ENCODE measurements around the gene SNX19.

The SNX19 gene

GRCh38 chr11:130852589-130852988, 63.7 kb downstream of the SNX19 start:
- Histone ChIP-seq H3K9me3 (ENCODE audit: insufficient read depth, low read length) (no peaks in the 10 kb centered on the region), H3K36me3 (replicated peaks; ENCODE audit: low read depth, low read length) (no peaks in the 10 kb centered on the region), H3K27ac (ENCODE audit: low read length) (0 out of 2 replicates have a peak overlapping the region, but pooled peaks have one; percentile 93), H3K27me3 (ENCODE audit: low read depth, low read length) (no peaks in the 10 kb centered on the region), H3K79me2 (ENCODE audit: low read length) (no peaks in the 10 kb centered on the region), H3K4me1 (ENCODE audit: low read length) (peaks cover 78% of the 10 kb centered on the region), H2AFZ (ENCODE audit: low read depth, low read length) (no peak overlapping the region), H4K20me1 (ENCODE audit: insufficient read depth, low read length) (no peaks in the 10 kb centered on the region), H3K9ac (ENCODE audit: low read length) (no peak overlapping the region), H3K4me3 (ENCODE audit: low read length) (no peak overlapping the region), H3K4me2 (ENCODE audit: low read length) (no peak overlapping the region)
- TF ChIP-seq EZH2phosphoT487 (IDR thresholded peaks at IDR 0.05; ENCODE audit: low read depth) (no peak), CTCF (IDR thresholded peaks at IDR 0.05; ENCODE audit: low read depth, low read length) (no peak)

GRCh38 chr11:130850185-130850944, 65.9 kb downstream of the SNX19 start:
- Histone ChIP-seq H3K36me3 (replicated peaks; ENCODE audit: low read depth, low read length) (no peaks in the 10 kb centered on the region), H2AFZ (ENCODE audit: low read depth, low read length) (peak overlapping the region; percentile 41), H3K9ac (ENCODE audit: low read length) (peak overlapping the region; percentile 16; the same call in 1 of the 2 replicates), H3K27ac (ENCODE audit: low read length) (peak overlapping the region; percentile 58), H3K4me2 (ENCODE audit: low read length) (peak overlapping the region; percentile 54), H3K4me3 (ENCODE audit: low read length) (peak overlapping the region; percentile 42), H3K27me3 (ENCODE audit: low read depth, low read length) (no peaks in the 10 kb centered on the region), H3K4me1 (ENCODE audit: low read length) (peaks cover 84% of the 10 kb centered on the region), H3K9me3 (ENCODE audit: insufficient read depth, low read length) (no peaks in the 10 kb centered on the region), H4K20me1 (ENCODE audit: insufficient read depth, low read length) (no peaks in the 10 kb centered on the region), H3K79me2 (ENCODE audit: low read length) (no peaks in the 10 kb centered on the region)
- TF ChIP-seq EZH2phosphoT487 (IDR thresholded peaks at IDR 0.05; ENCODE audit: low read depth) = no peak
- no peak for TF ChIP-seq CTCF (IDR thresholded peaks at IDR 0.05; ENCODE audit: low read depth, low read length)

- H3K27ac ChIP-seq (ENCODE audit: low read length) = no peak overlapping the region
These were observed 67.1 kb downstream of the SNX19 start for GRCh38 chr11:130849215-130849568.

More at GRCh38 chr11:130849215-130849568, 67.1 kb downstream of the SNX19 start:
- H3K4me1 ChIP-seq (ENCODE audit: low read length) = peaks cover 72% of the 10 kb centered on the region
- no peak overlapping the region for H3K4me3 ChIP-seq (ENCODE audit: low read length)
- no peaks in the 10 kb centered on the region for H4K20me1 ChIP-seq (ENCODE audit: insufficient read depth, low read length)
- H3K9me3 ChIP-seq (ENCODE audit: insufficient read depth, low read length) = no peaks in the 10 kb centered on the region
- H3K79me2 ChIP-seq (ENCODE audit: low read length) = no peaks in the 10 kb centered on the region
- no peaks in the 10 kb centered on the region for H3K27me3 ChIP-seq (ENCODE audit: low read depth, low read length)
- no peaks in the 10 kb centered on the region for H3K36me3 ChIP-seq (replicated peaks; ENCODE audit: low read depth, low read length)
- no peak overlapping the region for H3K4me2 ChIP-seq (ENCODE audit: low read length)
- TF ChIP-seq EZH2phosphoT487 (IDR thresholded peaks at IDR 0.05; ENCODE audit: low read depth) (no peak), CTCF (IDR thresholded peaks at IDR 0.05; ENCODE audit: low read depth, low read length) (no peak)
- no peak overlapping the region for H2AFZ ChIP-seq (ENCODE audit: low read depth, low read length)
- no peak overlapping the region for H3K9ac ChIP-seq (ENCODE audit: low read length)

All from OCI-LY3 (cell line).